Stimulated activated memory B cell treated with anti-CD40 and anti-IgM and Interleukin-4, amounts not matched to agents 10 μg/mL and 1 μg/mL and 100 μg/mL, for 72 hours (primary cell): ENCODE data around the gene DNAH7.
"Not testable (repeated sequence)": the region's sequence is repeated elsewhere in the genome, so short reads cannot be mapped to it uniquely, and the experiment has no call there.

ENCODE experiments used
- ATAC-seq: fragments of 150-1000 bp; cut with Tn5 transposase; 2 replicates; pipeline ENCODE4 v1.10.0; 2021
- H3K27ac Mint-ChIP-seq: one replicate; pipeline ENCODE4 v1.8.0; 2022; ENCODE audit warnings: mild to moderate bottlenecking, mixed read lengths
- H3K27me3 Mint-ChIP-seq: one replicate; pipeline ENCODE4 v1.8.0; 2022; ENCODE audit warnings: mixed read lengths
- H3K36me3 Mint-ChIP-seq: one replicate; pipeline ENCODE4 v1.8.0; 2022; ENCODE audit warnings: mixed read lengths
- H3K4me1 Mint-ChIP-seq: one replicate; pipeline ENCODE4 v1.8.0; 2022; ENCODE audit warnings: mixed read lengths
- H3K4me3 Mint-ChIP-seq: one replicate; pipeline ENCODE4 v1.8.0; 2022; ENCODE audit warnings: mild to moderate bottlenecking, moderate library complexity, mixed read lengths
- H3K9me3 Mint-ChIP-seq: one replicate; pipeline ENCODE4 v1.8.0; 2022; ENCODE audit warnings: mixed read lengths

Gene DNAH7

GRCh38 chr2:195727106-195727505, 341.5 kb downstream of the DNAH7 start:
- Mint-ChIP-seq H3K27me3 (no peaks in the 10 kb centered on the region), H3K9me3 (no peaks in the 10 kb centered on the region), H3K27ac (no peak overlapping the region), H3K4me1 (no peaks in the 10 kb centered on the region), H3K4me3 (no peak overlapping the region), H3K36me3 (peaks cover 62% of the 10 kb centered on the region)
- ATAC-seq = no peak

GRCh38 chr2:195722075-195722474, 346.6 kb downstream of the DNAH7 start:
- no peaks in the 10 kb centered on the region for H3K4me1 Mint-ChIP-seq
- H3K27me3 Mint-ChIP-seq = no peaks in the 10 kb centered on the region
- H3K27ac Mint-ChIP-seq = no peak overlapping the region
- H3K36me3 Mint-ChIP-seq = peaks cover 54% of the 10 kb centered on the region
- ATAC-seq = no peak
- no peak overlapping the region for H3K4me3 Mint-ChIP-seq
- H3K9me3 Mint-ChIP-seq = no peaks in the 10 kb centered on the region

GRCh38 chr2:195721042-195721441, 347.6 kb downstream of the DNAH7 start:
- ATAC-seq = no peak
- Mint-ChIP-seq H3K4me3 (no peak overlapping the region), H3K4me1 (no peaks in the 10 kb centered on the region), H3K36me3 (peaks cover 64% of the 10 kb centered on the region), H3K27me3 (no peaks in the 10 kb centered on the region), H3K27ac (no peak overlapping the region), H3K9me3 (no peaks in the 10 kb centered on the region)

GRCh38 chr2:195716466-195716865, 352.2 kb downstream of the DNAH7 start:
- Mint-ChIP-seq H3K27me3 (no peaks in the 10 kb centered on the region), H3K4me3 (no peak overlapping the region), H3K4me1 (peaks cover 7% of the 10 kb centered on the region), H3K9me3 (no peaks in the 10 kb centered on the region), H3K27ac (no peak overlapping the region), H3K36me3 (peaks cover 65% of the 10 kb centered on the region)
- no peak for ATAC-seq

- Mint-ChIP-seq H3K27me3 (no peaks in the 10 kb centered on the region), H3K36me3 (peaks cover 54% of the 10 kb centered on the region), H3K4me3 (no peak overlapping the region), H3K27ac (no peak overlapping the region), H3K4me1 (peaks cover 15% of the 10 kb centered on the region), H3K9me3 (no peaks in the 10 kb centered on the region)
- no peak for ATAC-seq
Observed at GRCh38 chr2:195711478-195711877, 357.2 kb downstream of the DNAH7 start.

- Mint-ChIP-seq H3K4me1 (peaks cover 15% of the 10 kb centered on the region), H3K36me3 (peaks cover 46% of the 10 kb centered on the region), H3K27ac (no peak overlapping the region), H3K4me3 (no peak overlapping the region), H3K27me3 (no peaks in the 10 kb centered on the region), H3K9me3 (no peaks in the 10 kb centered on the region)
- no peak for ATAC-seq
Observed at GRCh38 chr2:195709901-195710806, 358.5 kb downstream of the DNAH7 start.

GRCh38 chr2:195706161-195706900, 362.3 kb downstream of the DNAH7 start:
- Mint-ChIP-seq H3K27ac (no peak overlapping the region), H3K4me3 (no peak overlapping the region), H3K4me1 (peaks cover 11% of the 10 kb centered on the region), H3K9me3 (no peaks in the 10 kb centered on the region), H3K36me3 (peaks cover 40% of the 10 kb centered on the region), H3K27me3 (no peaks in the 10 kb centered on the region)
- no peak for ATAC-seq

GRCh38 chr2:195700480-195700879, 368.2 kb downstream of the DNAH7 start:
- ATAC-seq = no peak
- Mint-ChIP-seq H3K36me3 (peaks cover 71% of the 10 kb centered on the region), H3K27me3 (no peaks in the 10 kb centered on the region), H3K4me1 (peaks cover 34% of the 10 kb centered on the region), H3K9me3 (peaks cover 22% of the 10 kb centered on the region), H3K27ac (no peak overlapping the region), H3K4me3 (no peak overlapping the region)

- Mint-ChIP-seq H3K27ac (no peak overlapping the region), H3K9me3 (peaks cover 35% of the 10 kb centered on the region), H3K27me3 (no peaks in the 10 kb centered on the region), H3K4me3 (no peak overlapping the region), H3K36me3 (peaks cover 89% of the 10 kb centered on the region), H3K4me1 (peaks cover 58% of the 10 kb centered on the region)
- ATAC-seq = no peak
Observed at GRCh38 chr2:195697681-195698220, 370.9 kb downstream of the DNAH7 start.

- no peak for ATAC-seq
- Mint-ChIP-seq H3K27me3 (no peaks in the 10 kb centered on the region), H3K9me3 (peaks cover 32% of the 10 kb centered on the region), H3K4me1 (peaks cover 71% of the 10 kb centered on the region), H3K4me3 (no peak overlapping the region), H3K36me3 (peaks cover 93% of the 10 kb centered on the region), H3K27ac (peak overlapping the region; percentile 51)
Observed at GRCh38 chr2:195696012-195696411, 372.6 kb downstream of the DNAH7 start.

GRCh38 chr2:195695002-195695631, 373.5 kb downstream of the DNAH7 start:
- ATAC-seq = no peak
- Mint-ChIP-seq H3K27me3 (no peaks in the 10 kb centered on the region), H3K36me3 (peaks cover 93% of the 10 kb centered on the region), H3K4me3 (no peak overlapping the region), H3K9me3 (peaks cover 33% of the 10 kb centered on the region), H3K27ac (peak overlapping the region; percentile 55), H3K4me1 (peaks cover 73% of the 10 kb centered on the region)

- Mint-ChIP-seq H3K27ac (peak overlapping the region; percentile 55), H3K36me3 (peaks cover 91% of the 10 kb centered on the region), H3K4me3 (no peak overlapping the region), H3K4me1 (peaks cover 73% of the 10 kb centered on the region), H3K27me3 (no peaks in the 10 kb centered on the region), H3K9me3 (peaks cover 29% of the 10 kb centered on the region)
- no peak for ATAC-seq
Observed at GRCh38 chr2:195694553-195694952, 374.1 kb downstream of the DNAH7 start.

- Mint-ChIP-seq H3K4me1 (peaks cover 55% of the 10 kb centered on the region), H3K36me3 (peaks cover 79% of the 10 kb centered on the region), H3K9me3 (peaks cover 23% of the 10 kb centered on the region)
- H3K27ac Mint-ChIP-seq, H3K4me3 Mint-ChIP-seq, ATAC-seq, H3K27me3 Mint-ChIP-seq: not testable (repeated sequence)
Observed at GRCh38 chr2:195692531-195692930, 376.1 kb downstream of the DNAH7 start.
